Panc1 (cell line): Measurements from ENCODE around the gene ABCG8. TPM values are rescaled to one million over a fixed set of nuclear protein-coding genes. Genes with fewer than 3 reads are reported as not detected.

Experiments used
- ATAC-seq: fragments of 200-7000 bp; cut with Tn5 transposase; 2 replicates; pipeline ENCODE4 v1.9.1; 2020; ENCODE audit warnings: mild to moderate bottlenecking, moderate library complexity
- BruUV-seq: library from RNA; stranded (reverse); fragments of 400-500 nt; replicated peaks from 2 replicates; lab custom pipeline; 2021; lab: Mats Ljungman, UMichigan
- CTCF ChIA-PET: fragments of 300-600 bp; sonication (Branson Sonifier 250); formaldehyde crosslinking; loops from one replicate; lab custom pipeline; 2022; ENCODE audit warnings: antibody characterized with exemption; lab: Charles Lee
- POLR2A ChIA-PET: fragments of 300-600 bp; sonication (Branson Sonifier 250); formaldehyde crosslinking; loops from one replicate; lab custom pipeline; 2022; ENCODE audit warnings: antibody characterized with exemption; lab: Charles Lee
- DNase-seq: peaks from one replicate; pipeline ENCODE4 v3.0.0-alpha.2; 2010; ENCODE audit warnings: low read depth, low spot score
- H3K27ac ChIP-seq: 2 replicates; pipeline ENCODE4 v1.5.1; 2011; ENCODE audit warnings: mild to moderate bottlenecking, low read length, inconsistent platforms
- H3K27me3 ChIP-seq: fragments of 200-500 bp; sonication (Bioruptor generic); 2 replicates; pipeline ENCODE4 v1.6.0; 2014; ENCODE audit warnings: low read length, inconsistent platforms; ENCODE audit not compliant: control insufficient read depth, insufficient read depth
- H3K36me3 ChIP-seq: fragments of 200-500 bp; sonication (Bioruptor generic); 2 replicates; pipeline ENCODE4 v1.5.1; 2014; ENCODE audit warnings: inconsistent platforms, mild to moderate bottlenecking, low read length, moderate library complexity; ENCODE audit not compliant: control insufficient read depth, insufficient read depth
- H3K4me1 ChIP-seq: 2 replicates; pipeline ENCODE4 v1.5.1; 2011; ENCODE audit warnings: inconsistent platforms, mild to moderate bottlenecking, low read length, moderate library complexity; ENCODE audit not compliant: control insufficient read depth, insufficient read depth
- H3K4me3 ChIP-seq, 2 experiments: 2 replicates each; pipeline ENCODE4 v1.5.1; 2011 to 2012; ENCODE audit warnings: low read depth in 2 of 2, low read length in 2 of 2, mild to moderate bottlenecking in 2 of 2, inconsistent platforms in 1 of 2, moderate library complexity in 1 of 2
- H3K9me3 ChIP-seq: fragments of 200-500 bp; sonication (Bioruptor generic); 2 replicates; pipeline ENCODE4 v1.5.1; 2014; ENCODE audit warnings: low read depth, mild to moderate bottlenecking, inconsistent platforms, low read length, moderate library complexity; ENCODE audit not compliant: control insufficient read depth, insufficient read depth
- CTCF ChIP-seq: fragments of 450-650 bp; IDR thresholded peaks from 2 replicates; pipeline ENCODE4 v1.5.1; 2017; ENCODE audit warnings: mild to moderate bottlenecking
- POLR2AphosphoS5 ChIP-seq: IDR thresholded peaks from 2 replicates; pipeline ENCODE4 v1.6.1; 2012; ENCODE audit warnings: mild to moderate bottlenecking, low read depth, low read length, moderate library complexity
- REST ChIP-seq, 2 experiments: IDR thresholded peaks; 2 replicates each; pipeline ENCODE4 v1.6.1; 2011 to 2012; ENCODE audit warnings: low read depth in 2 of 2, control low read depth in 1 of 2, low read length in 1 of 2, mild to moderate bottlenecking in 1 of 2, moderate library complexity in 1 of 2; ENCODE audit not compliant: insufficient read depth in 1 of 2
- SIN3A ChIP-seq: IDR thresholded peaks from 2 replicates; pipeline ENCODE4 v1.6.1; 2012; ENCODE audit warnings: low read depth, mild to moderate bottlenecking, low read length, moderate library complexity, borderline replicate concordance; ENCODE audit not compliant: insufficient read depth
- TCF7L2 ChIP-seq: IDR thresholded peaks from 2 replicates; pipeline ENCODE4 v1.6.1; 2011; ENCODE audit warnings: mild to moderate bottlenecking, low read depth, low read length, inconsistent platforms
- in situ Hi-C: cut with HindIII; loops from 2 replicates; pipeline ENCODE4 v1.10.0; 2016; ENCODE audit warnings: low sequenced_read_pairs, low pct_unique_long_range_greater_than_20kb
- intact Hi-C: fragments of 100-400 bp; cut with micrococcal nuclease; formaldehyde crosslinking; loops from one replicate; pipeline ENCODE4 v1.10.0; 2022; ENCODE audit not compliant: unreplicated experiment
- total RNA-seq: library from RNA; stranded (reverse); gene quantifications from one replicate; pipeline ENCODE4 v1.2.1, GENCODE V29; 2021; ENCODE audit not compliant: unreplicated experiment

The ABCG8 gene
- total RNA-seq, 1 experiment from 2014 or later, result 0.03 TPM

GRCh38 chr2:43855292-43855691, 16.5 kb downstream of the ABCG8 start:
- ChIA-PET CTCF (no interaction called here), POLR2A (no interaction called here)
- no peaks in the 10 kb centered on the region for H3K4me1 ChIP-seq
- H3K9me3 ChIP-seq, result no peaks in the 10 kb centered on the region
- intact Hi-C loops (no loop called here), in situ Hi-C loops (no loop called here)
- no peak overlapping the region for H3K27ac ChIP-seq
- no peaks in the 10 kb centered on the region for H3K36me3 ChIP-seq
- no peak for ATAC-seq
- DNase-seq, result no peak
- H3K27me3 ChIP-seq, result peaks cover 48% of the 10 kb centered on the region
- TF ChIP-seq POLR2AphosphoS5 (no peak), CTCF (no peak), TCF7L2 (no peak)
- no TSS peak for BruUV-seq
- H3K4me3 ChIP-seq, result no peak overlapping the region

- in situ Hi-C loops, result no loop called here
Observed at GRCh38 chr2:43872151-43872550, 33.4 kb downstream of the ABCG8 start.

More at GRCh38 chr2:43872151-43872550, 33.4 kb downstream of the ABCG8 start:
- TF ChIP-seq CTCF (no peak), REST (IDR thresholded peaks at IDR 0.05; ENCODE audit: insufficient read depth in 1 of 2, low read depth in 2 of 2, low read length in 1 of 2) (no peak), TCF7L2 (no peak), SIN3A (no peak)
- POLR2A ChIA-PET, result no interaction called here
- no peaks in the 10 kb centered on the region for H3K4me1 ChIP-seq
- no peak overlapping the region for H3K4me3 ChIP-seq
- no TSS peak for BruUV-seq
- H3K27me3 ChIP-seq, result peaks cover 18% of the 10 kb centered on the region
- no peaks in the 10 kb centered on the region for H3K36me3 ChIP-seq
- intact Hi-C loops, result no loop called here
- no peak overlapping the region for H3K27ac ChIP-seq
- no peak for DNase-seq
- ATAC-seq, result no peak
- H3K9me3 ChIP-seq, result no peaks in the 10 kb centered on the region
- CTCF ChIA-PET, result no interaction called here
